GM23338 (cell line): ENCODE measurements around the gene DOCK11. TPM values are rescaled to one million over a fixed set of nuclear protein-coding genes. Genes with fewer than 3 reads are reported as not detected.

Source experiments
- ATAC-seq: fragments of 200-7000 bp; cut with Tn5 transposase; 3 replicates; pipeline ENCODE4 v1.9.1; 2020
- DNase-seq: peaks from one replicate; pipeline ENCODE4 v3.0.0-alpha.2; 2015; ENCODE audit warnings: low spot score
- H2AFZ ChIP-seq: fragments of 200-600 bp; sonication (generic); 2 replicates; pipeline ENCODE4 v1.8.0; 2016; ENCODE audit warnings: antibody characterized with exemption, mild to moderate bottlenecking, moderate library complexity
- H3F3A ChIP-seq: fragments of 200-600 bp; sonication (generic); replicated peaks from 2 replicates; pipeline ENCODE4 v1.8.0; 2017; ENCODE audit warnings: antibody characterized with exemption, mixed run types, low read depth
- H3K27ac ChIP-seq: fragments of 200-600 bp; sonication (generic); 2 replicates; pipeline ENCODE4 v1.6.1; 2016; ENCODE audit warnings: low read depth
- H3K27me3 ChIP-seq: fragments of 200-600 bp; sonication (generic); 2 replicates; pipeline ENCODE4 v1.8.0; 2016; ENCODE audit warnings: mild to moderate bottlenecking, mixed run types, moderate library complexity; ENCODE audit not compliant: insufficient read depth
- H3K36me3 ChIP-seq: fragments of 200-600 bp; sonication (generic); 2 replicates; pipeline ENCODE4 v1.8.0; 2016; ENCODE audit warnings: mild to moderate bottlenecking; ENCODE audit not compliant: insufficient read depth
- H3K4me1 ChIP-seq: fragments of 200-600 bp; sonication (generic); 2 replicates; pipeline ENCODE4 v1.8.0; 2016; ENCODE audit warnings: mild to moderate bottlenecking, moderate library complexity; ENCODE audit not compliant: insufficient read depth
- H3K4me2 ChIP-seq: fragments of 200-600 bp; sonication (generic); 2 replicates; pipeline ENCODE4 v1.7.1; 2017; ENCODE audit warnings: mixed run types
- H3K4me3 ChIP-seq: fragments of 200-600 bp; sonication (generic); 2 replicates; pipeline ENCODE4 v1.6.1; 2016; ENCODE audit warnings: mixed run types
- H3K79me2 ChIP-seq: fragments of 200-600 bp; sonication (generic); replicated peaks from 2 replicates; pipeline ENCODE4 v1.8.0; 2017; ENCODE audit warnings: mild to moderate bottlenecking; ENCODE audit not compliant: insufficient read depth
- H3K9me2 ChIP-seq: fragments of 200-600 bp; sonication (generic); 2 replicates; pipeline ENCODE4 v1.8.0; 2017; ENCODE audit not compliant: insufficient read depth
- H4K20me1 ChIP-seq: fragments of 200-600 bp; sonication (generic); replicated peaks from 2 replicates; pipeline ENCODE4 v1.8.0; 2017; ENCODE audit warnings: mild to moderate bottlenecking; ENCODE audit not compliant: insufficient read depth
- H3K27ac Mint-ChIP-seq: 2 replicates; pipeline ENCODE4 v1.8.0; 2020; ENCODE audit warnings: inconsistent platforms, mild to moderate bottlenecking, moderate library complexity, mixed read lengths
- H3K27me3 Mint-ChIP-seq: 3 replicates; pipeline ENCODE4 v1.8.0; 2022; ENCODE audit warnings: low read depth, mild to moderate bottlenecking, moderate library complexity, mixed read lengths, inconsistent platforms; ENCODE audit not compliant: insufficient read depth, poor library complexity
- H3K36me3 Mint-ChIP-seq: 3 replicates; pipeline ENCODE4 v1.8.0; 2021; ENCODE audit warnings: low read depth, mild to moderate bottlenecking, inconsistent platforms, moderate library complexity, mixed read lengths
- H3K4me1 Mint-ChIP-seq: 3 replicates; pipeline ENCODE4 v1.8.0; 2020; ENCODE audit warnings: mild to moderate bottlenecking, inconsistent platforms, mixed read lengths
- H3K4me3 Mint-ChIP-seq: 3 replicates; pipeline ENCODE4 v1.8.0; 2021; ENCODE audit warnings: moderate library complexity, mild to moderate bottlenecking, inconsistent platforms, mixed read lengths
- H3K9me3 Mint-ChIP-seq: 3 replicates; pipeline ENCODE4 v1.8.0; 2020; ENCODE audit warnings: moderate library complexity, mild to moderate bottlenecking, inconsistent platforms, mixed read lengths
- CREB1 ChIP-seq: fragments of 250-450 bp; sonication (Bioruptor Pico); IDR thresholded peaks from 2 replicates; pipeline ENCODE4 v1.5.0; 2020; ENCODE audit warnings: low read depth, mild to moderate bottlenecking, moderate library complexity
- ETS1 ChIP-seq: IDR thresholded peaks from 2 replicates; pipeline ENCODE4 v1.6.1; 2016; ENCODE audit warnings: antibody characterized with exemption
- EZH2 ChIP-seq: fragments of 200-600 bp; sonication (generic); IDR thresholded peaks from one replicate; pipeline ENCODE4 v1.8.0; 2017; ENCODE audit warnings: antibody characterized with exemption, mild to moderate bottlenecking, low read depth; ENCODE audit not compliant: unreplicated experiment
- EZH2phosphoT487 ChIP-seq: fragments of 200-600 bp; sonication (generic); IDR thresholded peaks from one replicate; pipeline ENCODE4 v1.8.1; 2018; ENCODE audit warnings: antibody characterized with exemption; ENCODE audit not compliant: unreplicated experiment
- JUNB ChIP-seq: IDR thresholded peaks from one replicate; pipeline ENCODE4 v1.6.1; 2016; ENCODE audit warnings: antibody characterized with exemption; ENCODE audit not compliant: unreplicated experiment
- NANOG ChIP-seq: IDR thresholded peaks from 2 replicates; pipeline ENCODE4 v1.6.1; 2016; ENCODE audit warnings: antibody characterized with exemption, borderline replicate concordance
- POLR2AphosphoS5 ChIP-seq: IDR thresholded peaks from 2 replicates; pipeline ENCODE4 v1.6.1; 2016; ENCODE audit warnings: antibody characterized with exemption, low read depth
- ZNF114 ChIP-seq: fragments of 250-450 bp; sonication (Bioruptor Pico); IDR thresholded peaks from 2 replicates; pipeline ENCODE4 v1.5.0; 2020; ENCODE audit warnings: mild to moderate bottlenecking, moderate library complexity
- ZNF331 ChIP-seq: fragments of 250-450 bp; sonication (Bioruptor Pico); IDR thresholded peaks from 2 replicates; pipeline ENCODE4 v1.5.0; 2020; ENCODE audit warnings: low read depth, mild to moderate bottlenecking, moderate library complexity
- polyA plus RNA-seq: library from polyadenylated mRNA; unstranded; fragments of >200 nt; fragmentation: Nextera tagmentation; extraction: Ambion mirVana; gene quantifications from 2 replicates; pipeline ENCODE4 v1.2.1, GENCODE V29; 2016
- total RNA-seq: library from RNA; depleted of rRNA; stranded (reverse); fragments of >200 nt; shearing (Covaris generic); gene quantifications from 2 replicates; pipeline ENCODE4 v1.2.3, GENCODE V29; 2014
- TF ChIP-seq, protein P1 (sequence below): IDR thresholded peaks from one replicate; pipeline ENCODE4 v1.6.1; 2018; ENCODE audit warnings: antibody characterized with exemption; ENCODE audit not compliant: unreplicated experiment
- TF ChIP-seq, protein P2 (sequence below), 2 experiments: fragments of 200-600 bp in 1 of 2; sonication (generic) in 1 of 2; conservative IDR thresholded peaks; 2 replicates each; pipeline versions ENCODE4 v1.5.1 to v1.6.1; 2016 to 2017; ENCODE audit warnings: antibody characterized with exemption in 2 of 2, low read depth in 2 of 2, mild to moderate bottlenecking in 2 of 2, moderate library complexity in 1 of 2

Gene DOCK11
- total and polyA plus RNA-seq, 2 experiments from 2014 or later: 6.0 to 12.3 TPM

GRCh38 chrX:118502161-118502789, 6.7 kb downstream of the DOCK11 start:
- peaks cover 35% of the 10 kb centered on the region for H3K4me1 Mint-ChIP-seq
- no peak for TF ChIP-seq POLR2AphosphoS5
- no peak for TF ChIP-seq EZH2phosphoT487
- no peak for TF ChIP-seq ZNF114 (CRISPR knock-in tag)
- no peak for TF ChIP-seq NANOG
- TF ChIP-seq, protein P1, sequence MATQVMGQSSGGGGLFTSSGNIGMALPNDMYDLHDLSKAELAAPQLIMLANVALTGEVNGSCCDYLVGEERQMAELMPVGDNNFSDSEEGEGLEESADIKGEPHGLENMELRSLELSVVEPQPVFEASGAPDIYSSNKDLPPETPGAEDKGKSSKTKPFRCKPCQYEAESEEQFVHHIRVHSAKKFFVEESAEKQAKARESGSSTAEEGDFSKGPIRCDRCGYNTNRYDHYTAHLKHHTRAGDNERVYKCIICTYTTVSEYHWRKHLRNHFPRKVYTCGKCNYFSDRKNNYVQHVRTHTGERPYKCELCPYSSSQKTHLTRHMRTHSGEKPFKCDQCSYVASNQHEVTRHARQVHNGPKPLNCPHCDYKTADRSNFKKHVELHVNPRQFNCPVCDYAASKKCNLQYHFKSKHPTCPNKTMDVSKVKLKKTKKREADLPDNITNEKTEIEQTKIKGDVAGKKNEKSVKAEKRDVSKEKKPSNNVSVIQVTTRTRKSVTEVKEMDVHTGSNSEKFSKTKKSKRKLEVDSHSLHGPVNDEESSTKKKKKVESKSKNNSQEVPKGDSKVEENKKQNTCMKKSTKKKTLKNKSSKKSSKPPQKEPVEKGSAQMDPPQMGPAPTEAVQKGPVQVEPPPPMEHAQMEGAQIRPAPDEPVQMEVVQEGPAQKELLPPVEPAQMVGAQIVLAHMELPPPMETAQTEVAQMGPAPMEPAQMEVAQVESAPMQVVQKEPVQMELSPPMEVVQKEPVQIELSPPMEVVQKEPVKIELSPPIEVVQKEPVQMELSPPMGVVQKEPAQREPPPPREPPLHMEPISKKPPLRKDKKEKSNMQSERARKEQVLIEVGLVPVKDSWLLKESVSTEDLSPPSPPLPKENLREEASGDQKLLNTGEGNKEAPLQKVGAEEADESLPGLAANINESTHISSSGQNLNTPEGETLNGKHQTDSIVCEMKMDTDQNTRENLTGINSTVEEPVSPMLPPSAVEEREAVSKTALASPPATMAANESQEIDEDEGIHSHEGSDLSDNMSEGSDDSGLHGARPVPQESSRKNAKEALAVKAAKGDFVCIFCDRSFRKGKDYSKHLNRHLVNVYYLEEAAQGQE: no peak
- H3K36me3 Mint-ChIP-seq: no peaks in the 10 kb centered on the region
- Histone ChIP-seq H3K27ac (no peak overlapping the region), H3F3A (0 out of 2 replicates have a peak, but pooled peaks cover 2% of the 10 kb centered on the region), H3K4me1 (peaks cover 27% of the 10 kb centered on the region), H3K27me3 (peaks cover 16% of the 10 kb centered on the region), H3K36me3 (no peaks in the 10 kb centered on the region), H2AFZ (no peak overlapping the region), H3K4me3 (no peak overlapping the region), H3K9me2 (no peaks in the 10 kb centered on the region), H3K79me2 (no peaks in the 10 kb centered on the region), H3K4me2 (no peak overlapping the region), H4K20me1 (no peaks in the 10 kb centered on the region)
- peaks cover 6% of the 10 kb centered on the region for H3K27me3 Mint-ChIP-seq
- ATAC-seq (no peak), DNase-seq (no peak)
- H3K4me3 Mint-ChIP-seq: no peak overlapping the region
- H3K27ac Mint-ChIP-seq: no peak overlapping the region
- no peaks in the 10 kb centered on the region for H3K9me3 Mint-ChIP-seq

- H3K4me2 ChIP-seq: no peak overlapping the region
- H3K27ac ChIP-seq: no peak overlapping the region
- H3K4me1 ChIP-seq: peaks cover 16% of the 10 kb centered on the region
- H3K9me2 ChIP-seq: no peaks in the 10 kb centered on the region
- Mint-ChIP-seq H3K27me3 (peaks cover 2% of the 10 kb centered on the region), H3K36me3 (no peaks in the 10 kb centered on the region), H3K4me3 (no peak overlapping the region), H3K27ac (no peak overlapping the region), H3K9me3 (no peaks in the 10 kb centered on the region), H3K4me1 (peaks cover 28% of the 10 kb centered on the region)
- H3K27me3 ChIP-seq: peaks cover 5% of the 10 kb centered on the region
- no peak overlapping the region for H2AFZ ChIP-seq
- no peaks in the 10 kb centered on the region for H3K36me3 ChIP-seq
- no peaks in the 10 kb centered on the region for H3K79me2 ChIP-seq
- no peak for ATAC-seq
- H3F3A ChIP-seq: 0 out of 2 replicates have a peak, but pooled peaks cover 2% of the 10 kb centered on the region
- H4K20me1 ChIP-seq: no peaks in the 10 kb centered on the region
- H3K4me3 ChIP-seq: no peak overlapping the region
- DNase-seq: no peak
- TF ChIP-seq EZH2phosphoT487: no peak
- TF ChIP-seq NANOG: no peak
- no peak for TF ChIP-seq ZNF114 (CRISPR knock-in tag)
- TF ChIP-seq, protein P2, sequence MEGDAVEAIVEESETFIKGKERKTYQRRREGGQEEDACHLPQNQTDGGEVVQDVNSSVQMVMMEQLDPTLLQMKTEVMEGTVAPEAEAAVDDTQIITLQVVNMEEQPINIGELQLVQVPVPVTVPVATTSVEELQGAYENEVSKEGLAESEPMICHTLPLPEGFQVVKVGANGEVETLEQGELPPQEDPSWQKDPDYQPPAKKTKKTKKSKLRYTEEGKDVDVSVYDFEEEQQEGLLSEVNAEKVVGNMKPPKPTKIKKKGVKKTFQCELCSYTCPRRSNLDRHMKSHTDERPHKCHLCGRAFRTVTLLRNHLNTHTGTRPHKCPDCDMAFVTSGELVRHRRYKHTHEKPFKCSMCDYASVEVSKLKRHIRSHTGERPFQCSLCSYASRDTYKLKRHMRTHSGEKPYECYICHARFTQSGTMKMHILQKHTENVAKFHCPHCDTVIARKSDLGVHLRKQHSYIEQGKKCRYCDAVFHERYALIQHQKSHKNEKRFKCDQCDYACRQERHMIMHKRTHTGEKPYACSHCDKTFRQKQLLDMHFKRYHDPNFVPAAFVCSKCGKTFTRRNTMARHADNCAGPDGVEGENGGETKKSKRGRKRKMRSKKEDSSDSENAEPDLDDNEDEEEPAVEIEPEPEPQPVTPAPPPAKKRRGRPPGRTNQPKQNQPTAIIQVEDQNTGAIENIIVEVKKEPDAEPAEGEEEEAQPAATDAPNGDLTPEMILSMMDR (conservative IDR thresholded peaks at IDR 0.05; ENCODE audit: low read depth in 2 of 2): no peak
- TF ChIP-seq ZNF331 (CRISPR knock-in tag): no peak
- TF ChIP-seq ETS1: no peak
- TF ChIP-seq EZH2: no peak
- TF ChIP-seq POLR2AphosphoS5: no peak
- no peak for TF ChIP-seq CREB1 (CRISPR knock-in tag)
- no peak for TF ChIP-seq JUNB
- TF ChIP-seq, protein P1: no peak
Measured at GRCh38 chrX:118503260-118504041, 7.8 kb downstream of the DOCK11 start.
